ENCODE results near the gene TOB2.

Gene TOB2, protein sequence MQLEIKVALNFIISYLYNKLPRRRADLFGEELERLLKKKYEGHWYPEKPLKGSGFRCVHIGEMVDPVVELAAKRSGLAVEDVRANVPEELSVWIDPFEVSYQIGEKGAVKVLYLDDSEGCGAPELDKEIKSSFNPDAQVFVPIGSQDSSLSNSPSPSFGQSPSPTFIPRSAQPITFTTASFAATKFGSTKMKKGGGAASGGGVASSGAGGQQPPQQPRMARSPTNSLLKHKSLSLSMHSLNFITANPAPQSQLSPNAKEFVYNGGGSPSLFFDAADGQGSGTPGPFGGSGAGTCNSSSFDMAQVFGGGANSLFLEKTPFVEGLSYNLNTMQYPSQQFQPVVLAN

DNA sequence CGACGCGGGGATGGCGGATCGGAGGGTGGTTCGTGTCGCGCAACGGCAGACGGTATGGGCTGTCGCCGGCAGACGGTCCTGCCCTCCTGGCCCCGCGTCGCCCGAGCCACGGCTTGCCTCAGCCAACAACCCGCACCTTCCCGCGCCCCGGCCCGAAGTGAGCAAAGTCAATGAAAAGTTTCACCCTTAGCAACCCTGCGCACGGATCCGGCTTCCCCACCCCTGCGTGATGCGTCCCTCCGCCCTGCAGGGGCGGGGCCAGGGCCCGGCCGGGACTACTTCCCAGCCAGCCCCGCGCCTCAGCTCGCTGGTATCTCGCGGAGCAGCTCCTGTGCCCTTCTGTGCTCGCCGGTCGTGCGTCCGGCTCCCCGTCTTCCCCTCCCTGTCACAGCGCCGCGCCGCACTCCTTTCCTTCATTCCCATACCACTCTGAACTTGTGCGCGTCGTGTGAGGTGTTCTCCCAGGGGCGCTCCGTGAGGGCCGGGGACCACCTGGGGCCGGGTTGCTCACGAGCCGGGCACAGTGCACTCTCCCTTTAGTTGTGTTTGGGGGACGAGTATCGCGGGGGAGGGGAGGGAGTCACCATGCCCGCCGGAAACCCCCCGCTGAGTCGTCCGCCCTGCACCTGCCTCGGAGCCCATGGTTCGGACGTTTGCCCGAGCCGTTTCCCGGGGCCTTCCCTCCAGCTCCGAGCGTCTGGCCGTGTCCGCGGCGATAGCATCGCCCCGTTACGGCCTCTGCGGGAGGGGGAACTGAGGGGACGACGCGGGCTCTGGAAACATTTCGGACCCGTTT is at the start of gene TOB2:
Gene TOB2, minus strand, starts transcription at position 163 of the 796 bp plus-strand sequence. CDS start 9,456 bp downstream, outside the sequence.
- peak; percentile 90 for DNase-seq (ENCODE audit: low read depth, low spot score)

DNA sequence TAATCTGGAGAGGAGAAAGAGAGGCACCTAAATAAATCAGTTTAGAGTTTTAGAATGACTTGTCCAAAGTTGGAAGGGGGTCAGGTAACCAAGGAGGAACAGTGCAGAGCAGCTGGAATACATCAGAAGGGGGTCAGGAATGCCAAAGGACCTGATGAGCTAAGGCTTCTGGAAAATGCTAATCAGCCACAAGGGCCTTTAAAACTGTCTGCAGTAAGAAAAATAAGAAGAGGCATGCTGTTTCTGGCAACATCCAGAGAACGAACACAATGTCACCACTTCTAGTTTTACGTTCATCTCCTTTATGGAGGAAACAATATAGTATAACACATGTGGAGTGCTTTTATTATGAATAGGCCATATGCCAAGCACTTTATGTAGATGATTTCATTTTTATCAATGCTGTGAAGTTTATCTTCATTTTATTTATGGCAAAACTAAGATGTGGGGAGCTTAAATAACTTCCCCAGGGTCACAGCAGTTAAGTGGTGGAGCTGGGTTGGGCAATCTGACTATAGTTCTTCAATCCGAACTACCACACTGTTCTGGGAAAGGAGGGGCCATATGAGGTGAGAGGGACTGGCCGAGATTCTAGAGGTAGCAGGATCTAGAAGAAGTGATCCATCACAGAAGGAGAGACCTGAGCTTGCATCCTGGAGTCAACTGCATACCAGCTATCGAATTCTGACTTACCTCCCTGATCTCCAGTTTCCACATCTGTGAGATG is 44.9 kb upstream of the TOB2 start:
- DNase-seq (ENCODE audit: low read depth, low spot score): no peak

DNA sequence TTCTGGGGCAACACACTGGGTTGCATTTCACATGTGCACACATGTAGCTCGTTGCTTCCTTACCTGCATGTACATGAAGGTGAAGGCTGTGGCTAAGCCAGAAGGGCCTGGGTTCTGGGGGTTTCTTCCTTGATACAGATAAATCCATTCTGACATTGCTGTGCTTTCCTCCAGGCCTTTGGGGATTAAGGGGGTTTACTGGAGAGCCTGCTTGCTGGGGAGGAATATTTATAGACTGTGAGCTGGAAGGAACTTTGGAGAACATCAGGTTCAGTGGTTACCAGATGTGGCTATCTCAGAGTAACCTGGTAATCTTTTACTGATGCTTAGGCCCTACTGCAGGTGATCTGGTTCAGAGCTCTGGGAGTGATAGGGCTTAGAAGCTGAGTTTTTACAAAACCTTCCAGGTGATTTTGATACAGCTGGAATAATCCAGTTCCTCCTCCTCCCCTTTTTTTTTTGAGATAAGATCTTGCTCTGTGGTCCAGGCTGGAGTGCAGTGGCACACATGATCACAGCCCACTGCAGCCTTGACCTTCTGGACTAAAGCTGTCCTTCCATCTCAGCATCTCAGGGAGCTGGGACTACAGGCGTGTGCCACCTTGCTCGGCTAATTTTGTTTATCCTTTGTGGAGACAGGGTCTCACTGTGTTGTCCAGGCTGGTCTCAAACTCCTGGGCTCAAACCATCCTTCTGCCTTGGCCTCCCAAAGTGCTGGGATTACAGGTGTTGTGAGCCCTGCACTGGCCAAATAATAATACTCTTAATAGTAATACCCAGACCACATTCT is 42.2 kb upstream of the TOB2 start:
- no peak for DNase-seq (ENCODE audit: low read depth, low spot score)

DNA sequence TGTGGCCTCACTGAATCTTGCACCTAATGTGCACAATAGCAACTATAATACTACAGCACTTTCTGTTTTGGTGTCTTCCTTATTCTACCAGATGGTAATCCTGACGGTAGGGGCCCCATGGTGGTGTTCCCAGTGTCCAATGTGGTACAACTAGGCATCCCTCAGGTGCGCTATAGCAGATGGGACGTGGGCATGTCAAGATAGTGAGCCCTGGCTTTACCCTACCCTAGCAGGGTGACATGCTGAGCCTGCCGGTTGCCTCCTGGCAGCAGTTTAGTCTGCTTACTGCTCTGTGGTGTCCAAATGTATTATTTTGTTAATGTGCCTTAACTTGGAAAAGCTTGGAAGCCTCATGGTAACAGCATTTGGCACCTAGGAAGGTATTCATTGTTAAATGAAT is 41.5 kb upstream of the TOB2 start:
- no peak for DNase-seq (ENCODE audit: low read depth, low spot score)

DNA sequence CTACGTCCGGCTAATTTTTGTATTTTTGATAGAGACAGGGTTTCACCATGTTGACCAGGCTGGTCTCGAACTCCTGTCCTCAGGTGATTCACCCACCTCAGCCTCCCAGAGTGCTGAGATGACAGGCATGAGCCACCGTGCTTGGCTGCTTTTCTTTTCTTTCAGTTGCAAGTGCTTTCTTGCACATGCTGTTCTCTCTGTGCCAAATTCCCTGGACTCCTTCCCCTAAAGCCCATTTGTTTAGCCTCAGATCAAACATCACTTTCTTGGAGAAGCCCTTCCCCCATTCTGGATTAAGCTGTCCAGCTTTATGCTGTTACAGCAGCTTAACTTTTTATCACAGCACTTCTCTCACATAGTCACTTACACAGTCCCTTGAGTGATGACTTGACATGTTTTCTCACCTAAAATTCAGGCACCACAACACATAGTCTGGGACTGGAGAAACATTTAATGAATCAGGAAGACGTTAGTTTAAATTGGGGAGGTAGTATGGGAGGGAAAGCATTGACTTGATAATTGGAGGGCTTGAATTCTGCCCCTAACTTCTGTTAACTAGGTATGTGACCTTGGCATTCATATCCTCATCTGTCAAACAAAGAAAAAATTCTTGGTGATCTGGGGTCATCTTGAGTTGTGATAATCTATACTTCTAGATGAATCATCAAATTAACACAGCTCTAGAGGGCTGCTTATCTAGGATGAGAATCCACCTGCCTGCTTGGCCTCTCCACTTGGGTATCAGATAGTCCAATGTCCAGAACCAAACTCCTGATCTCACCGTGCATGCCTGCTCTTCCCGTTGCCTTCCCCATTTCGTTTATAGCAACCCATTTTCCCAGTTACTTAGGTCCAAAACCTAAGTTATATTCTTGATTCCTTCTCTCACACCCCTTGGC is 40.7 kb upstream of the TOB2 start:
- DNase-seq (ENCODE audit: low read depth, low spot score): no peak

DNA sequence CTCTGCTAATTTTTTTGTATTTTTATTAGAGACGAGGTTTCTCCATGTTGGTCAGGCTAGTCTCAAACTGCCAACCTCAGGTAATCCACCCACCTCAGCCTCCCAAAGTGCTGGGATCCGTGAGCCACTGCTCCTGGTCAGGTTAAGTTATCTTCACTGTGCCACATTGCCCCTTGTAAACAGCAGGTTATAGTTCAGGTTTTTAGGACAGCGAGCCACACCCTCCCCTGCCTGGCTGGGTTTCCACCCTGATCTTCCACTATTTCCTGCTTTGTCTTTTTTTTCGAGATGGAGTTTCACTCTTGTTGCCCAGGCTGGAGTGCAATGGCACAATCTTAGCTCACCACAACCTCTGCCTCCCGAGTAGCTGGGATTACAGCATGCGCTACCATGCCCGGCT is 38.4 kb upstream of the TOB2 start:
- no peak for DNase-seq (ENCODE audit: low read depth, low spot score)

DNA sequence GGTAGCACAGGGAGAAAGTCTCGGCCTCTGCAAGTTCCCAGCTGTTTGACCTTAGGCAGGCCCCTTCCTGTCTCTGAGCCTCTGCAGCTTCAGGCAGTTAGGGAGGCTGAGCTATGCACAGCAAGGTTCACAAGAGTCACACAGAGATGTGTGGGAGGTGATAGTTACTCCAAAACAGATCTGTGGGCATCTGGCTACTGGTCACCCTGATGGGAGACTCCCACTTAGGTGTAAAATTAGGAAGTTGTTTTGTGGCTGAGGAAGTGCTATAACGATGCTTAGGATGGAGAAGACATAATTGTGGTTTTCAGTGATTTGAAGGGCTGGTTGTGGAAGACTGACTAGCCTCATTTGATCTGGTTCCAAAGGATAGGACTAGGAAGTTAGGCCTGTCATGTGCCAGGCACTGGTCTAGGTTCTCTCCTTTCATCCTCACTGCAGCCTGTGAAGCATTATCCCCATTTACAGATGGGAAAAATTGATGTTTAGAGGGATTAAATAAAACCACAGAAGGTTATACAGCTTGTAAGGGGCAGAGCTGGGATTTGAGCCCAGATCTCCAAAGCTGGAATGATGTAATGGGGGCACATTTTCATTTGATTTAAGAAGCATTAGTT is 35.8 kb upstream of the TOB2 start:
- DNase-seq (ENCODE audit: low read depth, low spot score): no peak

DNA sequence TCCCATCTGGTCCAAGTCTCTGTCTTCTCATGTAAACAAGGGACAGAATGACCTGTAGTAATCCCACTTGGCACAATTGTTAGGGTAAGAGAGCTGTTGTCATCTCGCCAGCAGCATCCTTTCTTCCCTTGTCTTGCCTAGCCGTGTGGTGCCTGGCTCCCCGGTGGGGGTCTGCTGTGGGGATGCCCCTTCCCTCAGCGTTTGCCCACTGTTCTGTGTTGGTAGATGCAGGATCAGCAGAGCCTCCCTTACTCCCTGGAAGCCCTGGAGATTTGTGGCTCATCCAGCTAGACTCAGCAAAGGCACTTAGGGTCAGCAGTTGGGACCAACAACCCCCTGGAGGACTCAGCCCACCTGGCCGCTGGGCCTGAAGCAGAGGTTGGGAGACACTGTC is 35.3 kb upstream of the TOB2 start:
- DNase-seq (ENCODE audit: low read depth, low spot score): no peak

DNA sequence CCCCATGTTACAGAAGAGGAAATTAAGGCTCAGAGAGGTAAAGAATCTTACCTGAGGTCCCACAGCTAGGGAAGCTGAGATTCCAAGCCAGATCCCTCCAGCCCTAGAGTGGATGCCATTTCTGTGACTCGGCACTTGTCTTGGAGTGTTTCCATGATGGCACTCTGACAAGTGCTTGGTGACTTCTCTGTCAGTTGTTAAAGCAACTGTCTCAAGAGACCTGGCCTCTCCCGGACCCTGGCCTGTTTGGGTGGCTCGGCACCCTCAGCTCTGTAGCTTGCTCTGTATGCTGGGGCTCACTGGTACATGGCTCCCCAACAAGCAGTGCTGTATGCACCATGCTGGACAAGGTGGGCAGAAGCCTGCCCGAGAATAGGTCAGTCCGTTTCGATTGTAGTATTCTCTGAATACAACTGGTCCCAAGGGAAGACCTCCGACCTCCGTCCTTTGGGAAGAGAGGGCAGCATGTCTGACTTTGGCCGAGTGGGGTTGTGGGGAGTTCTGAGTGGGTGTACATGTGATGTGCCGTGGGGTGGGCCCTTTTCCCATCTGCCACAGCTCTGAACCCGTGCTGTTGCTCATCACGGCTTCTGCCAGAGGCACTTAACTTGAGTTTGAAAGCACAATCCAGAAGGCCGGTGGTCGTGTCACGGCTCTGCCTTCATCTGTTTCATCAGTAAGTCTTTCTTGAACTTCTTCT is 34.7 kb upstream of the TOB2 start:
- no peak for DNase-seq (ENCODE audit: low read depth, low spot score)

DNA sequence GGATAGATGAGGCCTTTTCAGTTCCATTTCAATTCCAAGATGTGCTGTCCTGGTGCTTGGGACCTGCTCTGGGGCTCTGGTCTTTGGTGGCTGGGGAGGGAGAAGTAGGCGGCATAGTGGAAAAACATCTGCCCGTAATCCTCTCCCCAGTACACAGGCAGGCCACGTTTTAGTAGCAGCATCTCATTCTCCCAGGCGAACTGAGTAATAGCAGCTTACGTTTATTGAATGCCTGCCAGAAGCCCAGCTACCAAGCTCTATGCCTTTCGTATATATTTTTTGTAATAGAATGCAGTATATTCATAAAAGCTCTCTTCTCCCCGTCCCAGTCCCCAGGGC is 33.8 kb upstream of the TOB2 start:
- DNase-seq (ENCODE audit: low read depth, low spot score): no peak

DNA sequence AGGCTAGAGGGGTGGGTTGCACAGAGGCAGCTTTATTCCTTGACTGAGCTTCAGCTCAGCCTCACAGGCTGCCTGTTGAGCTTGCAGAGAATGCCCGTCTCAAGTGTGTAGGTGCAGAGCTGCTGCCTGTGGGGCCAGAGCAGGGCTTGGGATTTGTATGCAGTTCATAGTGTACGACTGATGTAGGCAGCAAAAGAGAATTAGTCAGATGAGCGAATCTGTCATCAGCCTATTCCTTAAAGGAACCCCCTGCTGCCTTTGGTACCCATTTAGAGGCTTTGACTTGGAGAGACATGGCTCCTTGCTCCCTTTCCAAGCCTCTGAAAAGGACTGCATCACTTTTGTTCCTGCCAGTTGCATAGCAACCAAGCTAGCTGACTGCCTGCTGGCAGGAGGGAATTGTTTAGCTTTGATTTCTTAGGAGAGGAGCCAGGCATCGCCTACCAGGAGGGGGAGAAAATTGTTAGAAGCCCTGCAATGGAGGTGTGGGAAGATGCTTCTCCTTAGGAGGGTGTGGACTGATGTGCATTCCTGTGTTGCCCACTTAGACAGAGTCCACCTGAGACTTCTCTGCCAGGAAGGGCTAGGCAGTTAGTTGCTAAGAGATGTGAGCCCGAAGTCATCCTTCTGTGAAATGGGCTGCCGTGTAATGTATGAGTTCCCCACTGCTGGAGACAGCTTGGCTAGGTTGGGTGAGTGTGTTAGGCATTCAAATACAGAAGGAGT is 33.2 kb upstream of the TOB2 start:
- no peak for DNase-seq (ENCODE audit: low read depth, low spot score)

DNA sequence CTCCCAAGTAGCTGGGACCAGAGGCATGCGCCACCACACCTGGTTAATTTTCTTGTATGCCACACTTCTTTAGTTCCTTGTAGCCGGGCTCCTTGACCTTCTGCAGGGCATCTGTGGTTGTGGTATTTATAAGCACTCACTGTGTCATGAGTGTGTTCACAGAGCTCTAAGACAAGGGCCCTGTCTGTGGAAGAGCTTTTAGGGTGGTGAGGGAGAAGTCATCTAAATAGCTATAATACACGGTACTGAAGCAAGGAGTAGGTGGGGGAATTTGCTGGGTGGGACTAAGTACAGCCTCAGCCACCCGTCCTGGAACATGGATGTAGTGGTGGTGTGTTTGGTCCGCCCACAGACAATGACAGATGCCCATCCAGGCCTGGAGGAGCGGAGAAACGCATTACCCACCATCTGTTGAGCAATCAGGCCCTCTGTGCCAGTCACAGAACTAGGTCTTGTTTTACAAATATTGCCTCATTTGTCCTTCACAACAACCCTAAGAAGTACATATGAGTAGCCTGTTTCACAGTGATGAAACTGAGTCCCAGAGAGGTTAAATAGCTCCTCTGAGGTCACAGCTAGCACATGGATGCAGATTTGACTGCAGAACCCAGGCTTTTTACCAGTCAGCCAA is 32.4 kb upstream of the TOB2 start:
- DNase-seq (ENCODE audit: low read depth, low spot score): no peak

DNA sequence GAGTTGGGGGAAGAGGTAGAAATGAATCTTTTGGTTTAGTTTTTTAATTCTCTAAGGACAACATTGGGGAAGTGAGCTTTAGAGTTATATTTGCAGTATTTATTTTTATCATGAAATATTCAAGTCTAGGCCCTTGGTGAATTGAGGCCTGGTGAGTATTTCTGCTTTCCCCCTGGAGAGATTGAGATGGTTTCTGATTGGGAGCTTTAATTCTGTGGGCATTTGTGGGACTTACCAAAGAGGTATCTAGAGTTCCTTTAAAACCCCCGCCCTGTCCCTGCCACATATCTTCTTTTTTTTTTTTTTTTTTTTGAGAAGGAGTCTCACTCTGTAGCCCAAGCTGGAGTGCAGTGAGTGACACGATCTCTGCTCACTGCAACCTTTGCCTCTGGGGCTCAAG is 31.9 kb upstream of the TOB2 start:
- DNase-seq (ENCODE audit: low read depth, low spot score): no peak

DNA sequence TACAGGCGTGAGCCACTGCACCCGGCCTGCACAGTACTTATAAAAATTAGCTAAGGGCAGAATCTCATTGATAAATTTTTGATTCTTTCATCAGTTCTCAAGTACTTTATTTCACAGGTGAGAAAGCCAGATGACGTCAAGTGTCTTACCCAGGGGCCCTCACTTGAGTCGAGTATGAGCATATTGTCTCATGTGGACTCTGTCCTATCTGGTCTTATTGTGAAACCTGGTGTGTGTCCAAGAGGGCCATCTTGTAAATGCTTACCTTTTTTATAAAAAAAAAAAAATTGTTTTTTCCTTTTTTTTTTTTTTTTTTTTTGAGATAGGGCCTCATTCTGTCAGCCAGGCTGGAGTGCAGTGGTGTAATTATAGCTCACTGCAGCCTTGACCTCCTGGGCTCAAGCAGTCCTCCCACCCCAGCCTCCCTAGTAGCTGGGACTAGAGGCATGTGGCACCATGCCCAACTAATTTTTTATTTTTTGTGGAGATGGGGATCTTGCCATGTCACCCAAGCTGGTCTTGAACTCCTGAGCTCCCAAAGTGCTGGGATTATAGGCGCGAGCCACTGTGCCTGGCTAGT is 28.4 kb upstream of the TOB2 start:
- no peak for DNase-seq (ENCODE audit: low read depth, low spot score)

DNA sequence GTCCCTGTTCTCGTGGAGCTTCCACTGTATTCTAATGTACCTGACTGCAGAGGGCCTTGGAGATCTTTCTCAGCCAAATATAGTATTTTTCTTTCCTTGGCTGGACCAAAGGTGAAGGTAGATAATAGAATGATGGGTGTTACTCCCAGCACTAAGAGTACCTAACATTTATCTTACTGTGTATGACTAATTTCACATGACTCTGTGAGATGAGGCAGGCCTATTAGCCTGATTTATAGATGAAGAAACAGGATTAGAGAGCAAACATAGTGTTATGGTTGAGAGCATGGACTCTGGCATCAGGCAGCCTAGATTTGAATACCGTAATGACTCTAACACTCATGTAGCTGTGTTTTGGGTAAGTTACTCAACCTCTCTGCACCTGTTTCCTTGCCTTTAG is 25.0 kb upstream of the TOB2 start:
- no peak for DNase-seq (ENCODE audit: low read depth, low spot score)

DNA sequence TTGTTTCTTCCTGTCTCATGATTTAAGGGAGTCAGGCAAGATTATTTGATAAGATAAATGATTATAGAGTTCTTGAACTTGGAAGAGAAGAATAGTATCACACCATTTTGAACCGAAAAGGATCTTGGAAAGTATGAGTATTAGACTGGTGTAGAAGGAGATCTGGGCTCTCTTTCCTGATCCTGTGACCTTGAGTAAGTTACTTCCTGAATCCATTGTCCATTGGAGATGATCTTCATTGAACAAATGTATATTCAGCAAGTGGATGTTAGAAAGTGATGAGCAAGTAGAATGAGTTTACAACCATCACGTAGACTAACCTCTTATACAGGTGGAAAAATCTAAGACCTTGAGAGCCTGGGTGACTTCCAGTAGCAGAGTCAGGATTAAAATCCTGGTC is 24.3 kb upstream of the TOB2 start:
- no peak for DNase-seq (ENCODE audit: low read depth, low spot score)

DNA sequence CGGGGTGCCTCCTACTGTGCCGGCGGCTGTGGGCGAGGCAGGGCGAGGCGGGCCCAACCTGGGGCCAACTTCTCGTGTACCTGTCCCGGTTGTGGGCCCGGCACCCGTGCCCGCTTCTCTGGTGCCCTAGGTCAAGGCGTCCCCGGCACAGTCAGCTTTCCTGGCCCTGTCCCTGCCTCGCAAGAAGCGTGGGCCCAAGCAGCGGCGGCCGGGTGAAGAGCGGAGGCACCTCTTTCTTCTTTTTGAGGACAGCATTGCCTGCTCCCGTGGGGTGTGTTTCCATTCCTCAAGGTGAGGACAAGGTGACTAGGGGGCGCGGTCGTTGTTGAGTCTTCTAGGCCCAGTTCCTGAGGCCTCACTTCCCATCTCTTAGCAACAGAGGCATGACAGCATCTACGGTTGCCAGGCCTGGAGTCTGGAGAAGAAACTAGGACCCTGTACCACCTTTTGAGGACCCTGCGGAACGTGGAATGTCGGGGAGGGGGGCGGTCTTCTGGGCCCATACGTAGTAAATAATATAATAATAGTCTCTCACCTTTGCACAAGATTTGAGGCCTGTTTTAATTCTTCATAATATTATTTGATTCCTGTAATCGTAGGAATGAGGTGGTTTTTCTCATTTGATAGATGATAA is 22.7 kb upstream of the TOB2 start:
- no peak for DNase-seq (ENCODE audit: low read depth, low spot score)
